Right lobe of liver (tissue), 4 donors: Measurements from ENCODE around the gene RAB1A.

Source experiments
- POLR2A ChIP-seq: fragments of 450-650 bp; IDR thresholded peaks from one replicate; pipeline ENCODE4 v1.6.1; 2017; ENCODE audit warnings: antibody characterized with exemption, mild to moderate bottlenecking
- TF ChIP-seq, protein P1 (sequence below), 4 donors: fragments of 200-600 bp in 3 of 4; fragments of 450-650 bp in 1 of 4; IDR thresholded peaks; one replicate each; pipeline versions ENCODE4 v1.5.1 to v1.8.0; 2016 to 2022; ENCODE audit warnings: antibody characterized with exemption in 4 of 4, mild to moderate bottlenecking in 2 of 4
- donor health status: DM: no; HTN: no; CAD: no.
- donor health status: DM: no; HTN: no; CAD: no.
- donor health status: DM: no; HTN: yes; CAD: no.

DNA sequence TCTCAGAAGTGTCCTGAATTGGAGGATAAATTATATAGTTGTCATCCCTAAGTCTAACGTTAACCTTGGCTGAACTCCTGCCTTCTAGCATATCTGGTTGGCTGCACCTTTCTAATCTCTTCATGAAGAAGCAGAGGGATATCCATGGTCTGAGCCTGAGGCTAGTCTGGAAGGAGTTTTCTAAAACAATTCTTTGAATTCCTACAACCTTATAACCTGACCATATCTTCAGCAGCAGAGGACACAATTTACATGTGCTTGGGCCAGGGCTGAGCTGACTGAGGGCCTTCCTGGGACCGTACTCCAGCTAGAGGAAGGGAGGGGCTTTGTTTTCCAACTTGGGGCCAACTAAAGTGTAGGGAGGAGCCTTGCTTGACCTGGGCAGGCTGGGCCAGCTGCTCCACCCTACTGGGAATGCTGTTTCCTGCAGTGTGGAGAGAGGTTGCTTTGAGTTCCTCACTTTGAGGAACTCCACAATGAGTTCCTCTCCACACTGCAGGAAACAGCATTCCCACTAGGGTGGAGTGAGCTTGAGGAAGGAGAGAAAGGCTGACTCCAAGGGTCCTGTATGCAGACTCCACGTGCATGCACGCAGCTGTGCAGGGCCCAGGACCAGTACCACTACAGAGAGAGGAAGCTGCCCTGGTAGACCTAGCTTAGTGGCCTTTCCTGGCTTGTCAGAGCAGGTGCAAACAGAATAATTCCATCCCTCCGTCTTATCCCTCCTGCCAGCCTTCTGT lies 54.1 kb downstream of the RAB1A start:
- no peak for TF ChIP-seq POLR2A
- TF ChIP-seq, protein P1, sequence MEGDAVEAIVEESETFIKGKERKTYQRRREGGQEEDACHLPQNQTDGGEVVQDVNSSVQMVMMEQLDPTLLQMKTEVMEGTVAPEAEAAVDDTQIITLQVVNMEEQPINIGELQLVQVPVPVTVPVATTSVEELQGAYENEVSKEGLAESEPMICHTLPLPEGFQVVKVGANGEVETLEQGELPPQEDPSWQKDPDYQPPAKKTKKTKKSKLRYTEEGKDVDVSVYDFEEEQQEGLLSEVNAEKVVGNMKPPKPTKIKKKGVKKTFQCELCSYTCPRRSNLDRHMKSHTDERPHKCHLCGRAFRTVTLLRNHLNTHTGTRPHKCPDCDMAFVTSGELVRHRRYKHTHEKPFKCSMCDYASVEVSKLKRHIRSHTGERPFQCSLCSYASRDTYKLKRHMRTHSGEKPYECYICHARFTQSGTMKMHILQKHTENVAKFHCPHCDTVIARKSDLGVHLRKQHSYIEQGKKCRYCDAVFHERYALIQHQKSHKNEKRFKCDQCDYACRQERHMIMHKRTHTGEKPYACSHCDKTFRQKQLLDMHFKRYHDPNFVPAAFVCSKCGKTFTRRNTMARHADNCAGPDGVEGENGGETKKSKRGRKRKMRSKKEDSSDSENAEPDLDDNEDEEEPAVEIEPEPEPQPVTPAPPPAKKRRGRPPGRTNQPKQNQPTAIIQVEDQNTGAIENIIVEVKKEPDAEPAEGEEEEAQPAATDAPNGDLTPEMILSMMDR (IDR thresholded peaks at IDR 0.05), result no peak
